Subcutaneous preadipocyte (primary cell): ENCODE data around the gene CD5L. TPM values are rescaled to one million over a fixed set of nuclear protein-coding genes. Genes with fewer than 3 reads are reported as not detected.

Source experiments
- small RNA-seq: library from RNA; depleted of rRNA; stranded (forward); fragments of <200 nt; gene quantifications from one replicate; pipeline ENCODE3, GENCODE V24; 2012
- total RNA-seq: library from RNA; depleted of rRNA; stranded (reverse); fragments of >200 nt; gene quantifications from 2 replicates; pipeline ENCODE4 v1.2.3, GENCODE V29; 2012

The CD5L gene
- not detected in 2 replicates for total RNA-seq

DNA sequence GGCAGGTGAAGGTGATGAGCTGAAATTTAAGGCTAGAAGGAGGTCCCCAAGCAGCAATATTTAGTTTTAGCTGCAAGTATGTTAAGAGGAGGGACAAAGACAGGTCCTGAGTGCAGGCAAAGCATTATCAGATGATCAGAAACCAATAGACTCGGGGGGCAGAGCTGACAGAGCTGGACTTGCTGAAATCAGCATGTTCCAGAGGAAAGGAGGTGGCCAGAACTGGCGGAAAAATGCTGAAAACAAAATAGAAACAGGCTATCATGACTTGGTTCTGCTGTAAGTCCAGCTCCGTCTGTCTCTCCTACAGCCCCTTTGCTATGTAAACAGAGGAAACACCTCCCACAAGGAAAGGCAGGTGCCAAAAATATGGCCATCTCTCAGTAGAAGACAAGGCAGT, at the start of gene CD5L:
Gene CD5L (minus strand): TSS at position 101 of the 400 bp plus-strand sequence. CDS start 107 bp downstream, outside the sequence.

GRCh38 chr1:157819896-157820295, 21.7 kb downstream of the CD5L start, which contains the start of gene FCRL1:
Gene FCRL1, minus strand, starts transcription at chr1:157820120. Its CDS starts 83 bp downstream, at chr1:157820037.

Small RNA genes lying within 50 kb of the gene (small RNA-seq; reads per million reads assigned to genes)
- not detected for gene MRPS21P2

Other genes starting within 250 kb of the CD5L start
- not detected in 2 replicates for gene FCRL4, start 243.7 kb downstream of the CD5L start, total RNA-seq
- gene FCRL3, start 141.0 kb downstream of the CD5L start, total RNA-seq: not detected in 2 replicates
- gene FCRL2, start 64.7 kb downstream of the CD5L start, total RNA-seq: not detected in 2 replicates
- gene FCRL1, start 21.7 kb downstream of the CD5L start, total RNA-seq: not detected in 2 replicates
- 85.2 and 107 TPM in 2 replicates for gene KIRREL1, start 151.8 kb upstream of the CD5L start, total RNA-seq